Glutamatergic neuron (in vitro differentiated cells): ENCODE results near the gene SNX10. TPM values are rescaled to one million over a fixed set of nuclear protein-coding genes. Genes with fewer than 3 reads are reported as not detected.

Experiments
- DNase-seq: peaks from one replicate; pipeline ENCODE4 v3.0.0; 2022
- H3K27ac Mint-ChIP-seq: one replicate; pipeline ENCODE4 v1.8.0; 2020; ENCODE audit warnings: mild to moderate bottlenecking, mixed read lengths, inconsistent platforms; ENCODE audit not compliant: unreplicated experiment
- H3K27me3 Mint-ChIP-seq: one replicate; pipeline ENCODE4 v1.8.0; 2020; ENCODE audit warnings: mild to moderate bottlenecking, moderate library complexity, mixed read lengths, inconsistent platforms; ENCODE audit not compliant: unreplicated experiment
- H3K36me3 Mint-ChIP-seq: one replicate; pipeline ENCODE4 v1.8.0; 2020; ENCODE audit warnings: mild to moderate bottlenecking, mixed read lengths, inconsistent platforms; ENCODE audit not compliant: unreplicated experiment
- H3K4me1 Mint-ChIP-seq: one replicate; pipeline ENCODE4 v1.8.0; 2020; ENCODE audit warnings: mild to moderate bottlenecking, low read depth, mixed read lengths, inconsistent platforms; ENCODE audit not compliant: unreplicated experiment
- H3K4me3 Mint-ChIP-seq: one replicate; pipeline ENCODE4 v1.8.0; 2020; ENCODE audit warnings: mild to moderate bottlenecking, mixed read lengths, inconsistent platforms; ENCODE audit not compliant: unreplicated experiment
- H3K9me3 Mint-ChIP-seq: one replicate; pipeline ENCODE4 v1.8.0; 2020; ENCODE audit warnings: mild to moderate bottlenecking, moderate library complexity, mixed read lengths, inconsistent platforms; ENCODE audit not compliant: unreplicated experiment
- CTCF ChIP-seq: fragments of 200-600 bp; sonication (generic); IDR thresholded peaks from one replicate; pipeline ENCODE4 v1.5.0; 2021; ENCODE audit not compliant: partially characterized antibody, unreplicated experiment
- total RNA-seq: library from RNA; stranded (reverse); fragmentation: NEBNext Ultra II Directional; extraction: Animal tissue kit (Norgen Biotek cat#: 25700); gene quantifications from one replicate; pipeline ENCODE4 v1.2.1, GENCODE V29; 2021; ENCODE audit not compliant: unreplicated experiment

The SNX10 gene
- total RNA-seq, 1 donor from 2014 or later = 6.1 TPM

GRCh38 chr7:26365901-26366275 is 74.2 kb downstream of the SNX10 start:
- no peak for TF ChIP-seq CTCF
- Mint-ChIP-seq H3K9me3 (no peaks in the 10 kb centered on the region), H3K36me3 (no peaks in the 10 kb centered on the region), H3K4me3 (no peak overlapping the region), H3K27ac (no peak overlapping the region), H3K27me3 (no peaks in the 10 kb centered on the region), H3K4me1 (peaks cover 14% of the 10 kb centered on the region)
- no peak for DNase-seq

GRCh38 chr7:26367219-26367711 is 75.6 kb downstream of the SNX10 start:
- H3K4me3 Mint-ChIP-seq = no peak overlapping the region
- peaks cover 18% of the 10 kb centered on the region for H3K4me1 Mint-ChIP-seq
- no peaks in the 10 kb centered on the region for H3K36me3 Mint-ChIP-seq
- no peaks in the 10 kb centered on the region for H3K9me3 Mint-ChIP-seq
- H3K27me3 Mint-ChIP-seq = no peaks in the 10 kb centered on the region
- H3K27ac Mint-ChIP-seq = no peak overlapping the region
- no peak for DNase-seq
- no peak for TF ChIP-seq CTCF

GRCh38 chr7:26368542-26368941 is 76.9 kb downstream of the SNX10 start:
- no peak overlapping the region for H3K4me3 Mint-ChIP-seq
- H3K36me3 Mint-ChIP-seq = no peaks in the 10 kb centered on the region
- peaks cover 23% of the 10 kb centered on the region for H3K4me1 Mint-ChIP-seq

GRCh38 chr7:26369593-26369992 is 77.9 kb downstream of the SNX10 start:
- no peaks in the 10 kb centered on the region for H3K9me3 Mint-ChIP-seq
- H3K4me3 Mint-ChIP-seq = no peak overlapping the region
- no peak for DNase-seq
- no peaks in the 10 kb centered on the region for H3K27me3 Mint-ChIP-seq
- peaks cover 25% of the 10 kb centered on the region for H3K4me1 Mint-ChIP-seq
- H3K36me3 Mint-ChIP-seq = no peaks in the 10 kb centered on the region
- peak; percentile 85 for TF ChIP-seq CTCF
- H3K27ac Mint-ChIP-seq = no peak overlapping the region

More at GRCh38 chr7:26368542-26368941, 76.9 kb downstream of the SNX10 start:
- no peaks in the 10 kb centered on the region for H3K9me3 Mint-ChIP-seq
- no peak for DNase-seq
- H3K27me3 Mint-ChIP-seq = no peaks in the 10 kb centered on the region
- no peak overlapping the region for H3K27ac Mint-ChIP-seq
- TF ChIP-seq CTCF = no peak

- peaks cover 22% of the 10 kb centered on the region for H3K4me1 Mint-ChIP-seq
- peak overlapping the region; percentile 60 for H3K27ac Mint-ChIP-seq
These were observed 78.3 kb downstream of the SNX10 start for GRCh38 chr7:26370011-26370410.

More at GRCh38 chr7:26370011-26370410, 78.3 kb downstream of the SNX10 start:
- Mint-ChIP-seq H3K27me3 (no peaks in the 10 kb centered on the region), H3K36me3 (no peaks in the 10 kb centered on the region), H3K4me3 (peak overlapping the region; percentile 36), H3K9me3 (no peaks in the 10 kb centered on the region)
- DNase-seq = no peak
- no peak for TF ChIP-seq CTCF
